Nucleus accumbens (tissue), 56 donors: ENCODE results near the gene DGKD.
"Not testable (repeated sequence)": the region's sequence is repeated elsewhere in the genome, so short reads cannot be mapped to it uniquely, and the experiment has no call there.

Experiments
- DNase-seq, 56 donors: peaks; one replicate each; lab custom pipeline; 2025; lab: John Stamatoyannopoulos, UW

The DGKD gene

GRCh38 chr2:233380995-233381637 is 26.8 kb downstream of the DGKD start:
- DNase-seq: no peak

- DNase-seq: no peak
Measured at GRCh38 chr2:233381638-233381995, 27.3 kb downstream of the DGKD start.

GRCh38 chr2:233384015-233384414 is 29.7 kb downstream of the DGKD start:
- no peak for DNase-seq

- DNase-seq: peak in 4 of 56 donors; percentile 15 to 34 (median 27)
Measured at GRCh38 chr2:233384811-233385488, 30.7 kb downstream of the DGKD start.

- peak in 1 of 56 donors; percentile 18 for DNase-seq
Measured at GRCh38 chr2:233385489-233386044, 31.3 kb downstream of the DGKD start.

GRCh38 chr2:233386382-233387041 is 32.2 kb downstream of the DGKD start:
- DNase-seq: peak in 9 of 56 donors; percentile 7 to 66 (median 33)

GRCh38 chr2:233387225-233387624 is 32.9 kb downstream of the DGKD start:
- DNase-seq: no peak

- DNase-seq: peak in 53 of 56 donors; percentile 25 to 92 (median 79)
Measured at GRCh38 chr2:233387667-233388528, 33.6 kb downstream of the DGKD start.

- DNase-seq: no peak
Measured at GRCh38 chr2:233389601-233390125, 35.4 kb downstream of the DGKD start.

- DNase-seq: no peak
Measured at GRCh38 chr2:233395687-233396086, 41.4 kb downstream of the DGKD start.

GRCh38 chr2:233396726-233397665 is 42.7 kb downstream of the DGKD start:
- not testable (repeated sequence) for DNase-seq

GRCh38 chr2:233399306-233400225 is 45.3 kb downstream of the DGKD start:
- DNase-seq: no peak

GRCh38 chr2:233400341-233400740 is 46.0 kb downstream of the DGKD start:
- no peak for DNase-seq

GRCh38 chr2:233400961-233401360 is 46.7 kb downstream of the DGKD start:
- DNase-seq: no peak

- DNase-seq: no peak
Measured at GRCh38 chr2:233402346-233402745, 48.1 kb downstream of the DGKD start.

GRCh38 chr2:233402789-233403188 is 48.5 kb downstream of the DGKD start:
- DNase-seq: no peak

GRCh38 chr2:233404222-233404621 is 49.9 kb downstream of the DGKD start:
- peak in 1 of 56 donors; percentile 17 for DNase-seq

- no peak for DNase-seq
Measured at GRCh38 chr2:233406865-233407264, 52.6 kb downstream of the DGKD start.
